C4-2B (cell line): ENCODE results near the gene MAGOH.
"Not testable (repeated sequence)": the region's sequence is repeated elsewhere in the genome, so short reads cannot be mapped to it uniquely, and the experiment has no call there.

Experiments
- H3K27ac ChIP-seq: fragments of 450-650 bp; 2 replicates; pipeline ENCODE4 v1.5.1; 2017
- CTCF ChIP-seq: fragments of 450-650 bp; conservative IDR thresholded peaks from 2 replicates; pipeline ENCODE4 v1.5.1; 2017; ENCODE audit warnings: mild to moderate bottlenecking
- ZFX ChIP-seq: fragments of 450-650 bp; IDR thresholded peaks from 2 replicates; pipeline ENCODE4 v1.6.1; 2017

Gene MAGOH

GRCh38 chr1:53219711-53220110 lies 18.6 kb downstream of the MAGOH start:
- peak overlapping the region; percentile 95 for H3K27ac ChIP-seq
- TF ChIP-seq ZFX (no peak), CTCF (no peak)

DNA sequence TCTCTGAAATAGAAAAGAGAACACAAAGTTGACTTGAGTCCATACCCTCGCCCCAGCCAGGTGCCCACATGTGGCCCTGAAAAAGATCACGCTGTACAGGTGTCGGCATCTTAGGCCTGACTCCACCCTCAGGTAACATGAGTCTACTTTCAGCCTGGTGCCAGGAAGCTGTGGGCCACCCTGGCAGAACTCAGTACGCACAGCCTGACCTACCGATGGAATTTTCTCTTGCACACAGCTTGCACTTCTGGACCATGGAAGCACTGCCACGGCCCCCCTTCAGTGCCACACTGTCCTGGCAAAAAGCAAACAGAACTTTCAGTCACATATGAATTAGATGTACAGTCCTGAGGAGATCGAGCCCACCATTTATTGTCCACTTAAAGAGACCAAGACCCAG lies 20.1 kb downstream of the MAGOH start:
- TF ChIP-seq ZFX, result no peak
- no peak for TF ChIP-seq CTCF
- H3K27ac ChIP-seq, result no peak overlapping the region

GRCh38 chr1:53214376-53214940 lies 23.9 kb downstream of the MAGOH start:
- no peak for TF ChIP-seq CTCF
- TF ChIP-seq ZFX, result no peak

GRCh38 chr1:53210954-53211353 lies 27.4 kb downstream of the MAGOH start:
- no peak overlapping the region for H3K27ac ChIP-seq
- no peak for TF ChIP-seq ZFX
- no peak for TF ChIP-seq CTCF

More at GRCh38 chr1:53214376-53214940, 23.9 kb downstream of the MAGOH start:
- no peak overlapping the region for H3K27ac ChIP-seq

DNA sequence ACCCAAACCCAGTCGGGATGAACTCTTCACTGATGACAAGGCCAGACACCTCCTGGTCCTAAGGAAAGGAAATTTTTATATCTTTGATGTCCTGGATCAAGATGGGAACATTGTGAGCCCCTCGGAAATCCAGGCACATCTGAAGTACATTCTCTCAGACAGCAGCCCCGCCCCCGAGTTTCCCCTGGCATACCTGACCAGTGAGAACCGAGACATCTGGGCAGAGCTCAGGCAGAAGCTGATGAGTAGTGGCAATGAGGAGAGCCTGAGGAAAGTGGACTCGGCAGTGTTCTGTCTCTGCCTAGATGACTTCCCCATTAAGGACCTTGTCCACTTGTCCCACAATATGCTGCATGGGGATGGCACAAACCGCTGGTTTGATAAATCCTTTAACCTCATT lies 28.0 kb downstream of the MAGOH start:
- no peak for TF ChIP-seq CTCF
- no peak for TF ChIP-seq ZFX

DNA sequence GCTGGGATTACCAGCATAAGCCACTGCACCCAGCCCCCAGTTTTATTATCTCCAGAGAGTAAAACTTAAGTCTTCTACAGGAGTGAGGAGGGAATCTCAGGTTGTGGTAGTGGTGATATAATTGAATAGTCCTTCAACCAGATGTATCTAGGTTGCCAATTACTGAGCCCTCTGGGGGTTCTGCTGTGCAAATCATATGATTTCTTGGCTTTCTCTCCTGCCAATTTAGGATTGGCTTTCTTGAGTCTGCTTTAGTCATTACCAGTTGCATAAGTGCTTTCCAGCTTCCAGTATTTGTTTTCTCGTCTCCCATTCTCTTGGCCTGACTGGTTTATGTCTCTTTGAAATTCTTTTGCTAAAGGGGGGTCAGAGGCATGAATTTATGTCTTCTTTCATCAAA lies 30.6 kb downstream of the MAGOH start:
- no peak for TF ChIP-seq ZFX
- TF ChIP-seq CTCF, result no peak
- H3K27ac ChIP-seq, result no peak overlapping the region

More for the DNA sequence above, 28.0 kb downstream of the MAGOH start:
- no peak overlapping the region for H3K27ac ChIP-seq

DNA sequence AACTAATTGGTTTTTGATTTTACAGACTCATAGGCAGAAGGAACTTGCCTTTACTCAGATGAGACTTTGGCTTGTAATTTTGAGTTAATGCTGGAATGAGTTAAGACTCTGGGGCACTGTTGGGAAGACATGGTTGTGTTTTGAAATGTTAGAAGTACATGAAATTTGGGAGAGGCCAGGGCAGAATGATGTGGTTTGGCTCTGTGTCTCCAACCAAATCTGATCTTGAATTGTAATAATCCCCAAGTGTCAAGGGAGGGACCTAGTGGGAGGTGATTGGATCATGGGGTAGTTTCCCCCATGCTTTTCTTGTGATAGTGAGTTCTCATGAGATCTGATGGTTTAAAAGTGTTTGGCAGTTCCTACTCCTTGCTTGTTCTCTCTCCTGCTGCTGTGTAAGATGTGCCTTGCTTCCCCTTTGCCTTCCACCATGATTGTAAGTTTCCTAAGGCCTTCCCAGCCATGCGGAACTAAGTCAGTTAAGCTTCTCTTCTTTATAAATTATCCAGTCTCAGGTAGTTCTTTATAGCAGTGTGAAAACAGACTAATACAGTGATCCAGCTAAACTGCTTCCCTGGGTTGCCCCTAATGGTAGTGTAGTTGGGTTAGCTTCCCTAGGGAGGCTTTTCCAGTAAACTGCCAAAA lies 31.5 kb downstream of the MAGOH start:
- no peak for TF ChIP-seq CTCF
- TF ChIP-seq ZFX, result no peak

DNA sequence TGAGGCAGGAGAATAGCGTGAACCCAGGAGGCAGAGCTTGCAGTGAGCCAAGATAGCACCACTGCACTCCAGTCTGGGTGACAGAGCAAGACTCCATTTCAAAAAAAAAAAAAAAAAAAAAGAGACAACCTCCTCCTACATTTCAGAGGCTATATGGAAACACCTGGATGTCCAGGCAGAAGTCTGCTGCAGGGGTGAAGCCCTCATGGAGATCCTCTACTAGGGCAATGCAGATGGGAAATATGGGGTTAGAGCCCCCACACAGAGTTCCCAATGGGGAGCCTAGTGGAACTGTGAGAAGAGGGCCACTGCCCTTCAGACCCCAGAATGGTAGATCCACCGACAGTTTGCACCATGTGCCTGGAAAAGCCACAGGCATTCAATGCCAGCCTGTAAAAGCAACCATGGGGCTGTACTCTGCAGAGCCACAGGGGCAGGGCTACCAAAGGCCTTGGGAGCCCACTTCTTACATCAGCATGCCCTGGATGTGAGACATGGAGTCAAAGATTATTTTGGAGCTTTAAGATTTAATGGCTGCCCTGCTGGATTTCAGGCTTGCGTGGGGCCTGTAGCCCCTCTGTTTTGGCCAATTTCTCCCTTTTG lies 32.1 kb downstream of the MAGOH start:
- not testable (repeated sequence) for H3K27ac ChIP-seq

More for the DNA sequence above, 31.5 kb downstream of the MAGOH start:
- no peak overlapping the region for H3K27ac ChIP-seq

GRCh38 chr1:53205496-53205895 lies 32.8 kb downstream of the MAGOH start:
- not testable (repeated sequence) for H3K27ac ChIP-seq
